NCI-H2196 treated with DMSO at 0.1 percent for 48 hours (cell line): Measurements from ENCODE around the gene POU3F2.

ENCODE experiments used
- DNase-seq: peaks from one replicate; lab custom pipeline; 2025; ENCODE audit not compliant: unreplicated experiment; lab: John Stamatoyannopoulos, UW

The POU3F2 gene

DNA sequence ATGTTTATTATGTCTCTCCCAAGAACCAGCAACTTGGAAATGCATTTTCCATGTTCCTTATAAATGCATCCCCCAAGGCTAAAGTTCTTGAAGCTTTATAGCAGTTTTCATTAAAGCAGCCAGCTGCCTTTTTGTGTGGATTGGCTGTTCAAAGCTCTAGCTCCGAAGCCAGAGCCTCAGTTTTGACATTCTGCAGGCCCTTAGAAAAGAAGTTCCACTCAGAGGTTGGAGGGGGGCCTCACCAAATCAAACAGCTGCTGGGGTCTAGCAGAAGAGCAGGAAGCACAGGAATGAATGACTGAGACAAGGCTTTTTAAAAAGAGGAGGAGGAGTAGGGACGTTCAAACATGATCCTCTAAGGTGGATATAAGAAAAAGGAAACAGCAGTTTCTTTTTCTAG, 4.2 kb upstream of the POU3F2 start:
- no peak for DNase-seq

DNA sequence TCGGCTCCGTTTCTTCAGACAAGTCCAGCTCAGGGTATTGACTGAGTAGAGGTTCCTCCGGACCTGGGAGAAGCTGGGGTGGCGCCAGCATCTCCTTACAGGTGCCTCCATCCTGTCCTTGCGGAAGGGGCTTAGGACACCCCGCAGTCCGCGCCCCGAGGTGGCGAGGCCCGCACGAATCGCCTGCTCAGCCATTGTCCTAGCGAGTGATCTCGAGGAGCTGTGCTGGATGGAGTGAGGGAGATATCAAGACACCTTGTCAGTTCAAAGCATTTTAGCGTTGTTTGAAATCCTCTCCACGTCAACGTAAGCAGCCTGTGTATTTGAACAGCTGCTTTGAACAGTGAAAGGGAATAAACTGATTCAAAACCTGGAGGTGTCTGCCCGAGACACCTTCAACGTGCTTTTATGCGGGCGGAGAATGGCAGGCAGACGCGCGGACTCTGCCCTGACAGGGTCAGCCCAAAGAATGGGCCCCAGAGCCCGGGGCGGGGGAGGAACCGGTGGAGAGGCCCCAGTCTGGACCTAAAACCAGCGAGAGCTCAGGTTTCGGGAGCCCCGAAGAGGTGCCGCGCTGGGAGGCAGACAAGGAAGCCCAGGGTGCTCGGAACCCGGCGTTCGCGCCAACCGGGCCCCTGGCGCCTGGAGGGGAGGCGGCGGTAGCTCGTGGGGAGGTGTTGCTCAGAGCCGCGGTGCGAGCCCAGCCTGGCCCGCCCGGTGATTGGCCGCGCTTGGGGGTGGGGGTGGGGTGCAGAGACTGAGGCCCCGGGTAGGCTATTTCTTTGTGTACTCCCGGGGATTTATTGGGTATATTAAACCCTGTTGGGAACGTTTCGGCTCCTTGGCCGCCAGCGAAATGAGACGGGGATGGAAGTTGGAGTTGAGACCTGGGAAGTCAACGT, 3.1 kb upstream of the POU3F2 start:
- peak; percentile 33 for DNase-seq

DNA sequence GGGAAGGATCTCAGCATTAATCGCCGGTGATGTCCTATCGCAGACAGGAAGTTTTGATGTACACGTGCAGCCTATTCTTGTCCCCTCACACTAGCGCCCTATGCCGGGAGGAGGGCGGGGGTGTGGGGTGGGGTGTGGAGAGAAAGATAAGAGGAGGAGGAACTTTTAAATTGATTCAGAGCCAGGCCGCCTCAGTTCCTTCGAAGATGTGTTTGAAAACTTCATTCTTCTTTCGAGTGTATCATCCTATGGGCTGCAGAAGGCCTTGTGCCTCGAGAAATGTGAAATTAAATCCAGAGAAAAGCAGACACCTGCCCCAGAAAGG, 2.5 kb upstream of the POU3F2 start:
- DNase-seq, result no peak

DNA sequence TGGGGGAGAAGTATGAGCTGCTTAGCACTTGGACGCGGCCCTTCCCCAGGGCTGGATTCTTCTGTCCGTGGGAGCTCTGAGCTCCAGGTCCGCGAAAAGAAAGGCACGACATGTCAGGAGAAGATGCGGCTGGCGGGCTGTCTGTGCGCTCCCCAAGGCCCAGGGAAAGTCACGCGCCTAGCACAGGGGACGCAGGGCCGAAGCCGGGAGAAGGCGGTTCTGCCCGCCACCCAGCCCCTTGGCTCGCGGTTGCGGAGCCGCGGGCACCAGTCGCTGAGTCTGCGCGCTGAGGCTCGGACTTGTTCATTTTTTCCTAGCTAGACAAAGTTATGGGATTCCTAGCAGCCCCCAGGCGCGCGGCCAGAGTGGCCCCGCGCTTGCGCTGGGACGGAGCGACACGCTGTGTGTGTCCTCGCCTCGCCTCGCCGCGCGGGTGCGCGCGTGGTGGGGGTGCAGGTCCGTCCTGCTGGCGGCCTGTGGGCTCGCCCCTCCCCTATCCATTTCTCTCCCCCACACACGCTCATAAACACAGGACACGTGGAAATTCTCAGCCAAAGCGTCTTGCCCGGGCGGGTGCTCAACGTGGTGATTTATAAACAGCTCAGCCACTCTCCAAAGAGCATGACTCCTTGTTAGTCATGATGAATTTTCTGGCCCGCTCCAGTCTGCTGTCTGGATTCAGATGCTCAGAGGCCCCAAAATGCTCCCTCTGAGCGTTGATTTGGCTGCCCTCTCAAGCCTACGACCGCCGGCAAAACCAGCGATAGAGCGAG, 1.9 kb upstream of the POU3F2 start:
- DNase-seq, result no peak

DNA sequence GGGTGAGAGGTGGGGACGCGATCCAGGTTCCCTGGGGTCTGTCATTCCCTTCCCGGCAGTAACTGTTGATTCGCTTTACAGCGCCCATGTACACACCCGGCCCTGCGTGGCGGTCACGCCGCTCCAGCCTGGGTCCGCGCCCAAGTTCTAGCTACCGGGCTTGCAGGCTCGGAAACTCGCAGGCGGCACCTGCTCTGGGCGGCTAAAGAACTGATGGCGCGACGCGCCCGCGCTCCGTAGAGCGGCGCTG, 1.4 kb upstream of the POU3F2 start:
- DNase-seq, result peak; percentile 35

DNA sequence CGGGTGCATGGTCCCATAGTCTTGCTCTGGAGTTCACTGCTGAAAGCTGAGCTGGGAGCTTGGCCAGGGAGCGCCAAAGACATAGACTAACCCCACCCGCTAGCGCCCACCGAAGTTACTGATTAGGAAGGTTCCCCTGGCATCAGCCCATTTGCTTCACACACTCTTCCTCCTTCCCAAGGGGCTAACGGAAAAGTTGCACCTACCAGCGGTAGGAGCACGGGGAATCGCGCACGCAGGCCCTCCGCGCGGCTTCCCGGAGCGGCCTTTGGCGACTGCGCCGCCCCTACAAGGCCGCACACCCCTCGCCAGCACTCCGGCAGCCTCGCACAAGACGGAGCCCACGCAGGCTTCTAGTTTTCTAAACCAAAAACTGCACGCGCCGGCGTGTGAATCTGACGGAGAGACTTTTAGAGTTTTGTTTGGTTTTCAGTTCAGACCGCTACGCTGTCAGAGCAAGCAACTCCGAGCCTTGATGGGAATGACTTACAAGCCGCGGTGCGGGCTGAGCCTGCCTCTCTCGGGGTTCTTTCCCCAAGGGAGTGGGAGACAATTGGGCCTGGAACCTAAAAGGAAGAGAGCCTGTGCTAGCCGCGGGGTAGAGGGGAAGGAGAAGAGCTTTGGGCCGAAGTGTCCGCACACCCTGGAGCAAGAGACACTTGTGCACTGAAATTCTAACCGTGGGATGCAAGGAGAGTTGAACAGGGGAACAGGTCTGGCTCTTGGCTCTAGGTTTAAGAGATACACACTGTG, 891 bp upstream of the POU3F2 start:
- peak; percentile 14 for DNase-seq

DNA sequence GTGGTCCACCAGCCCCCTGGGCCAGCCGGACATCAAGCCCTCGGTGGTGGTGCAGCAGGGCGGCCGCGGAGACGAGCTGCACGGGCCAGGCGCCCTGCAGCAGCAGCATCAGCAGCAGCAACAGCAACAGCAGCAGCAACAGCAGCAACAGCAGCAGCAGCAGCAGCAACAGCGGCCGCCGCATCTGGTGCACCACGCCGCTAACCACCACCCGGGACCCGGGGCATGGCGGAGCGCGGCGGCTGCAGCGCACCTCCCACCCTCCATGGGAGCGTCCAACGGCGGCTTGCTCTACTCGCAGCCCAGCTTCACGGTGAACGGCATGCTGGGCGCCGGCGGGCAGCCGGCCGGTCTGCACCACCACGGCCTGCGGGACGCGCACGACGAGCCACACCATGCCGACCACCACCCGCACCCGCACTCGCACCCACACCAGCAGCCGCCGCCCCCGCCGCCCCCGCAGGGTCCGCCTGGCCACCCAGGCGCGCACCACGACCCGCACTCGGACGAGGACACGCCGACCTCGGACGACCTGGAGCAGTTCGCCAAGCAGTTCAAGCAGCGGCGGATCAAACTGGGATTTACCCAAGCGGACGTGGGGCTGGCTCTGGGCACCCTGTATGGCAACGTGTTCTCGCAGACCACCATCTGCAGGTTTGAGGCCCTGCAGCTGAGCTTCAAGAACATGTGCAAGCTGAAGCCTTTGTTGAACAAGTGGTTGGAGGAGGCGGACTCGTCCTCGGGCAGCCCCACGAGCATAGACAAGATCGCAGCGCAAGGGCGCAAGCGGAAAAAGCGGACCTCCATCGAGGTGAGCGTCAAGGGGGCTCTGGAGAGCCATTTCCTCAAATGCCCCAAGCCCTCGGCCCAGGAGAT, 1.0 kb downstream of the POU3F2 start:
- DNase-seq, result no peak

DNA sequence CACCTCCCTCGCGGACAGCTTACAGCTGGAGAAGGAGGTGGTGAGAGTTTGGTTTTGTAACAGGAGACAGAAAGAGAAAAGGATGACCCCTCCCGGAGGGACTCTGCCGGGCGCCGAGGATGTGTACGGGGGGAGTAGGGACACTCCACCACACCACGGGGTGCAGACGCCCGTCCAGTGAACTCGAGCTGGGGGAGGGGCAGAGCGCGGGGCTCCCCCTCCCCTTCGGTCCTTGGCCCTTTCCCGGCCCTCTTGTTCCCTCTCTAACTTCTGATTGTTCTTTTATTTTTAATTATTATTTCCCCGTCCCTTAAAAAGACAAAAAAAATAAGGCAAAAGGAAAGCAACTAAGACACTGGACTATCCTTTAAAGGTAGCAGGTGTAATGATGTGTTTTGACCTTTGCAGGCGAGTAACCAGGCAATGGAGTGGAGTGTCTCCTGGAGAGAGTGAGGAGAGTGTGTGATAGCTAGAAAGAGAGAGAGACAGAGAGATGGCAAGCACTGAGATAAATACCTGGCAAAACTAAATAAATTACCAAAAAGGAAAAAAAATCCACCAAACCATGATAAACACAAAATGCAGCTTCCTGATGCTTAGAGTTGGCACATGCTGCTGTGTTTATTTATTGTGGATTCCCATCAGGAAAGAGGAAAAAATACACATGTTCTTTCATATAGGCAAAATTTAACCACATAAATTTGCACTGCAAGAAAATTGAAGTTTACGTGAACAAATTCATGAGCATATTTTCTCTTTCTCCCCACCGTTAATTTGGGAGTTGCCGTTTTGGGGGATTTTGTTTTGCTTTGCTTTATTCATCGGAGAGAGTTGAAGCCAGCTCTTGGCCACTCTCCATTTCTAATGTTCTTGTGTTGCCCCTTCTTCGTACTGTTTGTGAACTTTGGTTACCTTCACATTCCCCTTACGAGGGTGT, 1.9 kb downstream of the POU3F2 start:
- DNase-seq, result no peak

DNA sequence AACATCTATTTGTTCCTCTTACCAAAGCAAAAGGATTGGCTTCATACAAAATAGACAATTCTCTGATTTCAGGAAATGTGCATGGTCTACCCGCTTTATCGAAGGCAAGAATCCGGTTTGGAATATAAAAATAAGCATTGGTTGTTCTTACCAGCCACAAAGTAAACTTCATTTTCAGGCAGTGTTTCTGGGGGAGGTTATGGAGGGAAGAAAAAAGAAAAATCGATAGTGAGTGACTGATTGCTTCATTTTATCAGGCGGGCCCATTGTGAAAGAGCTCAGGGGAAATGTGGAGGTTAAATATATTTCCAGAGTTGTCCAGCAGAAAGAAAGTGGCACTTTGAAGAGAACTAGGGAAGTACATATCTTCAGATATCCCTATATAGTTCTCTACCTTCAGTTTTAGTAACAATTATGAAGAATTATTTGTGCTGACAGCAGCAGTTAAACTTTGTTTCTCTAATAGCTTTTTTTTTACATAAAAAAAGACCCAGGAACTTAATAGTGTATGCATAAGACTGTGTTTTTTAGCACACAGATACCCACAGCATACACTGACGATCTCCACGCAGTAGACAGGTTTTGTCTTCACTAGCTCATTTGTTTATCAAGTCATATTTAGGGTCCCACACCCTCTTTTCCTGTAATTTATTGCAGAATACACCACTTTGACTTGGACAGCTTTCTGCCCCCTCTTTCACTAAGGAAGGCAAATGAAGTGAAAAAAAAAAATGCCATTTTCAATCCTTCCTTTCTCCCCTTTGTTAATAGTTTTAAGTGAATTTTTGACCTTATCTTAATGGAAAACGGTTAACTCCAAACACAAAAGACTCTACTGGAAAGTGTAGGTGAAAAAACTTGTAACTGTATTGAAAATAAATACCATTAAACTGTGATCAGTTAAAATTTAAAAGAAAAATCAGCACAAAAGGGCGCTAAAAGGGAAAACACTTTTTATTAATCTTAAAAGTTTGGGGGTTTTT, 2.9 kb downstream of the POU3F2 start:
- DNase-seq, result no peak

DNA sequence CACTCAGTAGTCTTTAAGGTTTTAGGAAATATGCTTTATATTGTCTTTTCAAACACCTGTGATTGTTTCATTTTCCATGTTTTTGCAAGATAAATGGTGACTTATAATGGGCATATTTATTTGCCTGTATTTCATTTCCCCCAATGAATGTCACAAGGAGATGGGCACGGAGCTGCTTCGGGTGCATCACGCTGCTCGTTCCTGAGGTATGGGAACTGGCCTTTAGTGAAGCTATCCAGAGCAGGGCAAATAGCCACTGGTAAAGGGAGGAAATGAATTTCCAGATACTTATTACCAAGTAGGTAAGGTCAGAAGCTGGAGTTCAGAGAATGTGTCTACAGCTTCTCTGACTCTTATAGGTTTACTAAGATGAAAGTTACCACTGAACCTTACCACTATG, 3.7 kb downstream of the POU3F2 start:
- DNase-seq, result no peak

DNA sequence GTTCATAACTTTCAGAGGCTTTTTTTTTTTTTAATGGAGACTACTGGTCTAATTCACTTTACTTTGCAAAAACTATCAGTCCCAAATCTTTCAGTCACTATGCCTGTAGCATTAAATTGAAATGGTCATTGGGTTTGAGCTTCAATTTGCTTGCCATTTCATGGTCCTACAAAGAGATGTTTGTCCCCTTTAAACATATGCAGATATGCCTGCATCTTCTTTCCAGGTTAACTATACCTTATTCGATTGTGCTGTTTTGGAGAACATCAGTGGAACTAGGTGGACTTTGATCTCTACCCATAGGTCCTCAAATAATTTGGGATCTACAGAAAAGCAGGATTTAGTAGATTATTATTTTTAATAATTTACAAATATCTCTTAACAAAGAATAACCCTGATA, 4.6 kb downstream of the POU3F2 start:
- no peak for DNase-seq

DNA sequence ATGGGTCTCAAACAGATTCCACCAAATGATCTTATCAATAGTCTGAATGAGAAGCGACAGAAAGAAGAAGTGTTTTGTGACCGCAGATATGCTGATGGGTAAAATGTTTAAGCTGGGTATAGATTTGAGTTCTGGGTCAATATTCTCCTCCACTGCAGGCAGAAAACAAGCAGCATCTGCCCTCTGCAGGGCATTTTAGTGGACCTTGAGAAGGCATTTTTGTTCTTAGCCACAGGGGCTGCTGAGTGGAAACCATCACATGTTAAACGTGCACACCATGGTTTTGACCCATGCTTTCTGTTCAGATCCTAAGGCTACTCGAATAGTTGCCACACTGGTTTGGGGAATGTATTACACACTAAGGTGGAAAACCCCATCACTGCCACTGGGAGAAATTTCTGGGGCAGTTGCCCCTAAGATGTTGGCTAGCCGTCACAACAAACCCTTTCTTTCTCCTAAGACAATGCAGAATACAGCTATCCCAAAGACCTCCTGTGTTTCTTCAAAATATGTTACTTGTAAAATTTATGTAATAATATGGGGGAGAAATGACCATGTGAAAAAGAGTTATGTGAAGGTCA, 5.5 kb downstream of the POU3F2 start:
- no peak for DNase-seq

DNA sequence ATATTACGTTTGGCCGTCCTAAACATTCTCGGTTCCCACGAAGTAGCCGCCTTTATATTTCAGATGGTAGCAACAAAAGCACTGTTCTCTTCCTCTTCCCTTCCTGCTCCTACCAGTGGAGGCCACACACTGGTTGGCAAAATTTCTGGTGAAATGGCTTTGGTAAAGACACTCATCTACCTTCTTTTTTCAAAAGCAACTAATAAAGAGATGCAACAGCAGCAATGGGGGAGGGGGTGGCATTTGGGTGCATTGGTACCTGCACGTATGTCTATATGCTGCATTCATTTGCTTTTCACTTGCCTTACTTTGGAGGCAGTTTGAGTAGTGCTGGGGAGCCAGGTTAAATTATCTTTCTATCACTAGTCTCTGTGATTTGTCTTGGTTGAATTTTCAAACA, 6.0 kb downstream of the POU3F2 start:
- DNase-seq, result no peak

DNA sequence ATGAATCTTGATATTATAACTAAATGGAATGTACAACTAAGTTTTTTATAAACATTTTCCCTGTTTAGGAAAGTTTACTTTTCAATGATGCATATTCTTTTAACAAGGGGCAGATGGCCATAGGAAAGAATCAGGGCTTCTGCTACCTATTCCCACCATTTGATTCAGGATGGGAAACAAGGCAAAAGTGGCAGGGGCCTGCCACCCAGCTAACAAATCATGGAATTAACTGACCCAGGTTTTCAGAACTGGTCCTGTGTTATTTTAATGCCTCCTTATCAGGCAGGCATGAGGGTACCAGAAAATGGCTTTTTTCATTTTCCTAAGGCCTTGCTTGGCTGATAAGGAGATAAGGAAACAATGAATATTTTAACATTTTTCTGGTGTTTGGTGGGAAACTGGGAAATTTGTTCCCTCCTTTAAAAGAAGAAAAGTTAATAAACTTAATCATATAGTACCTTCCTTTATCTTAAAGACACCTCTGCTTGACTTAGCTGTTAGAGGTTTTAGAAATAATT, 6.7 kb downstream of the POU3F2 start:
- no peak for DNase-seq

DNA sequence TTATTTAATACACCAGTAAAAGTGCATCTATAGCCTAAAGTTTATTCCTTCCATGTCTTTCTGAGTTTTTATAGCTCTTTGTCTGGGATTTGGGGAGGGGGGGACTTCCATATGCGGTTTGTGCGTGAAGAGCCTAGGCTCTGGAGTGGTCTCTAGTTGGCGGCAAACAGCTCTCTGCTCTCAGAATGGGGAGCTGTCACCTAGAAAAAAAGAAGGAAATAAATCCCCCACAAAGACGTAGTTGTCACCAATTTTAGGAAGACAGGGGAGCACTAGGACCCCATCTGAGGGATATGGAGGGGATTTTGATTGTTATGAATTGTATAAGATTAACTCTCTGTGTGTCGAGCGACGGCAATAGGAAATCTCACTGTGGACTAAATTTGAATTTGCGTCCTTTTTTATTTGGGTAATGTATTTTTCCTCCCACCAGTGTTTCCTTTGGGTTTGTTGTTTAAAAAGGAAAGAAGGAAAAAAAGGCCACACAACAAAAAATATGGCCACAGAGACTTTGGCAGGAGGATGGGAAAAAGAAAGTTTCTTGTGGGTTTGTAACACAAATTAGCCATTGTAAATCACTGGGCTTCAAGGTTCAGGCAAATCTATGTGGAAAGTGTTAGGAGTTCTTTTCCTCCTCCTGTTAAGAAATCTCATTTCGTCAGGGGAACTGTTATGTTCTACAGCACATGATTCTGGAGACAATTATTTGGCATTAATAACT, 7.4 kb downstream of the POU3F2 start:
- DNase-seq, result no peak

DNA sequence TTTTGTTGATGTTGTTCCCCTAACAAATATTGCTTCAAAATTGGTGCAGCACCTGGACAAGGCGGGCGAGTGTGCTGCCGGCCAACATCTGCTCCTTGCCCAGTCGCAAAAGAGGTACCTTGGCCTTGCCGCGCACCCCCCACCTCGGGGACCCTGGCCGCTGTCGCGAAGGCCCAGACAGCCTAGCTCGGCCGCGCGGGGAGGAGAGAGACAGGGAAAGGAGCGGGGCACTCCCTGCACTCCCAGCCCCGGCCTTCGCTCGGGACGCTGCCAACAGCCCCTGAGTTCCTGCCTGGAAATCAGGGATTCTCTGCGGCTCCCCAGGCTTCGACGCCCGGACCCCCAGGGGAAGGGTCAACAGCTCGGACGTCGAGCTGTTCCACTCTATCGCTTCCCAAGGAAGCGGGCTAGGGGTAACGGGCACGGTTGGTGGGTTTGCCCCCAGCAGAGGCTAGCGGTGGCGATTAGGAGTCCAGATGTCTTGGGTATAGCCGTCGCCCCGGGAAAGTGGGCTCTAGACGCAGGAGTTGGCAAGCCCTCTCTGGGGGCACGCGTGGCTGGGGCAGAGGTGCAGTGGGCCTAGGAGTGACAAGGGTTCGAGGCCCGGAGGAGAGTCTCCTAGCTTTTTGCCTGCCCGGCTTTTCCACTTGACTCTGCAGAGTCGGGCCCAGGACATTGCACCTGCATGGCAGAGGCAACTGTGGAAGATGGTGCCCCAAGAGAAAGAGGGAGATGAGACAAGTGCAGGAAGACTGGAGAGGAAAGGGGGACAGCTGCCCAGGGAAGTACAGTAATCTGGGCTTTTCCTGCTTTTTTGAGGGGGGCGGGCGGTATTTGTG, 8.2 kb downstream of the POU3F2 start:
- no peak for DNase-seq
